Hypothalamus (tissue), 51 donors: ENCODE results near the gene ZC2HC1C.
"Not testable (repeated sequence)": the region's sequence is repeated elsewhere in the genome, so short reads cannot be mapped to it uniquely, and the experiment has no call there.

Experiments
- DNase-seq, 51 donors: peaks; one replicate each; lab custom pipeline; 2025; lab: John Stamatoyannopoulos, UW

ZC2HC1C gene

GRCh38 chr14:75053396-75054291, 15.8 kb upstream of the ZC2HC1C start:
- DNase-seq: no peak

- DNase-seq: no peak
These were observed 15.0 kb upstream of the ZC2HC1C start for GRCh38 chr14:75054421-75054820.

GRCh38 chr14:75059642-75060041, 9.8 kb upstream of the ZC2HC1C start:
- DNase-seq: no peak

GRCh38 chr14:75060420-75060819, 9.0 kb upstream of the ZC2HC1C start:
- DNase-seq: no peak

- DNase-seq: no peak
These were observed 6.4 kb upstream of the ZC2HC1C start for GRCh38 chr14:75063013-75063412.

DNA sequence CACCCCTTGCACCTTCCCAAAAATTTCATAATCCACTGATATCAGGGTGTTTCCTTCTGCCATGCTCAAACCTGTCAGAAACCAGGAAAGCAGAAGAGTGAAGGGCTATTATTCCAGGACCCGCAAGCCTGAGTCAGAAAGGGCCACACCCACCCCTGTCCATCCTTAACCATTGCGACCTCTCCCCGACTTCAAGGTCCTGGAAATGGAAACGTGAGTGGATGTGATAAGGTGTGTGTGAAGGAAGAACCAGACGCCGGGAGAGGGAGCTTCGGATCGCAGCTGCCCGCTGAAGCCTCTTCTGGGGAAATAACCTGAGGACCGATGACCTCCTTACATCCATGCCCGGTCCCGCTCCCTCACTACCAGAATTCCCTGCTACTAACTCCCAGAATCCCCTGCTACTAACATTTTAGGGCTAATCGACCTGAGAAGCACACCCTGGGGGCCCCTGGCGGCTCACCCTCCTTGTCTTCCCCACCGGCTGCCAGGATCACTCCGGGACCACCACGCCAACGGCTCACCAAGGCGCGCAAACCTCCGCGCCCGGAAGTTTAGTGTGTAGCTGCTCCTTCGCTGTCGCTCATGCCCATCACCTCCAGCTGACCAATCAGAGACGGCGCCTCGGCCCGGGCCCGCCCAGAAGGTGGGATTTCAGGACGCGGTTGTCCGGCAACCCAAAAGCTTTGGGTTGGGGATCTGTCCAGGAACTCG, 5.8 kb upstream of the ZC2HC1C start, which contains the start of gene ACYP1:
TSS of gene ACYP1 (minus strand) at position 534 of the 714 bp plus-strand sequence. CDS start at position 63, 471 bp downstream.
- peak; percentile 32 to 94 (median 84) for DNase-seq

- DNase-seq: no peak
These were observed 5.3 kb upstream of the ZC2HC1C start for GRCh38 chr14:75064205-75064567.

DNA sequence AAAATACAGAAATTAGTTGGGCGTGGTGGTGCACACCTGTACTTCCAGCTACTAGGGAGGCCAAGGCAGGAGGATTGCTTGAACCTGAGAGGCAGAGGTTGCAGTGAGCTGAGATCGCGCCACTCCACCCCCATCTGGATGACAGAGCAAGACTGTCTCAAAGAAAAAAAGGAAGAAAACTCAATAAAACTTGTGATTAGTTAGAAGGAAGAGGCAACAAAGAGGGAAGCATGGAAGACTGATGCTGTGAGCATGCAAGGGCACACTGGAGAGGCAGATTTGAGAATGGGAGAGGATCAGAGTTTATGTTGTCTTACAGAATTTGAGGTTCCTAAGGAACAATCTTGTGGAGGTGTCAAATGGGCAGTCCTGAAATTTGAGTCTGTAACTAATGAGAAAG, 2.8 kb upstream of the ZC2HC1C start:
- DNase-seq: no peak

DNA sequence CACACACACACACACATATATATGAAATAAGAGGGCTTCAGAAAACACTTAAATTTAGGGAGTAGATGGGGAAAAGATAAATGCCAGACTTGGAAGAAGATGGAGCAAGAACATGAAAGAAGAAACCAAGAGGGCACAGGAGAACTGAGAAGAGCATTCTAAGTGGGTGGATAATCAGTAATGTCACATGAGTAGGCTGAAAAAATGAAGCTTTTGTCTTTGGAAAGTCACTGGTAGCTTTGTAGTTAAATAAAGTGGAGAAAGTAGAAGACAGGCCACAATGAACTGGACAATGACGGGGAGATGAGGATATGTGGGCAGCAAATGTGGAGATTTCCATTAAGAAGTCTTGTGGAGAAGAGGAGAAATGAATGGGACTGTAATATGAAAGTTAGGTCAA, 2.2 kb upstream of the ZC2HC1C start:
- no peak for DNase-seq

DNA sequence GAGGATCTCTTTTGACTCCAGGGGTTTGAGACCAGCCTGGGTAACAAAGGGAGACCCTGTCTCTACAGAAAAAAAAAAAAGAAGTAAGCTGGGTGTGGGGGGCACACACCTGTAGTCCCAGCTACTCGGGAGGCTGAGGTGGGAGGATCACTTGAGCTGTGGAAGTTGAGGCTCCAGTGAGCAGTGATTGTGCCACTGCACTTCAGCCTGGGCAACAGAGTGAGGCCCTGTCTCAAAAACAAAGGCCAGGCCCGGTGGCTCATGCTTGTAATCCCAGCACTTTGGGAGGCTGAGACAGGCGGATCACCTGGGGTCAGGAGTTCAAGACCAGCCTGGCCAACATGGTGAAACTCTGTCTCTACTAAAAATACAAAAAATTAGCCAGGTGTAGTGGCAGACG, 1.7 kb upstream of the ZC2HC1C start:
- DNase-seq: not testable (repeated sequence)

- peak in 1 of 51 donors; percentile 73 for DNase-seq
These were observed 934 bp upstream of the ZC2HC1C start for GRCh38 chr14:75068294-75069120.

GRCh38 chr14:75069811-75070145, 337 bp downstream of the ZC2HC1C start:
- peak in 2 of 51 donors; percentile 35 to 41 for DNase-seq

DNA sequence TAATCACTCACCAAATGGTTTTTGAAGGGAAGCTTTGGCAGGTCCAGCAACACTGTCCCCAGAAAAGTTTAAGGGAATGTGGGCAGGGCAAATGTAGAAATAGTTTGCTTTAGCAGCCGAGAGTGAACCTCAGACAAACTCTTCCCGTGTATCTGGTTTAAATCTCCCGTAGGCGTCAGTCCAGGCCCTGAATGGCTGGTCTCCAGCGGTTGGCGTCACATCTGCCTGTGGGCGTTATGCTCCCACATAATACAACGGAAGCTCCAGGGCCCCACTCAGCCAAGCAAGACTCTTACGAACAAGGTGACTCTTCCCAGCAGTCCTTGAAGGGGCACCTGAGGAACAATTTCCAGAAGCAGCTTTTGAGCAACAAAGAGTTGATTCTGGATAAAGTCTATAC, 942 bp downstream of the ZC2HC1C start:
- no peak for DNase-seq

- DNase-seq: no peak
These were observed 8.4 kb downstream of the ZC2HC1C start for GRCh38 chr14:75077794-75078193.

- DNase-seq: no peak
These were observed 10.1 kb downstream of the ZC2HC1C start for GRCh38 chr14:75079521-75079920.

GRCh38 chr14:75081660-75082229, 12.3 kb downstream of the ZC2HC1C start:
- DNase-seq: no peak

DNA sequence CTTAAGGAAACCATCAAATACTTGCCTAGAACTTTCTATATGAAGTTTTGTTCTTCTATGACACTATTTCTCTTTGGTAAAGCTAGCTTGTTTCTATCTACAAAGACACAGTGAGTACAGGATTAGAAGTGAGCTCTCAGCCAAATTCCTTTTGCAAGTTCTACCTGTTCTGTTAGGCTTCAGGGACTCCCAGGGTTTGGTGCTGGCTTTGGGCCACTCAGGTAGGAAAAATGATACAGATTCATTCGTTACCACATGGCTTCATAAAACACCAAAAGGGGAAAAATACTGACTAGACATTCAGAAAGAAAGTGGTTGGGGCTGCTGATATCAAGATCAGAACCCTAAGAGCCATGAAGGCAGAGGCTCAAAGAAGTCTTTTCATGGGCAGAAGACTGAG, 13.8 kb downstream of the ZC2HC1C start:
- DNase-seq: no peak

GRCh38 chr14:75084513-75084912, 15.1 kb downstream of the ZC2HC1C start:
- no peak for DNase-seq

- no peak for DNase-seq
These were observed 18.7 kb downstream of the ZC2HC1C start for GRCh38 chr14:75088153-75088552.

DNA sequence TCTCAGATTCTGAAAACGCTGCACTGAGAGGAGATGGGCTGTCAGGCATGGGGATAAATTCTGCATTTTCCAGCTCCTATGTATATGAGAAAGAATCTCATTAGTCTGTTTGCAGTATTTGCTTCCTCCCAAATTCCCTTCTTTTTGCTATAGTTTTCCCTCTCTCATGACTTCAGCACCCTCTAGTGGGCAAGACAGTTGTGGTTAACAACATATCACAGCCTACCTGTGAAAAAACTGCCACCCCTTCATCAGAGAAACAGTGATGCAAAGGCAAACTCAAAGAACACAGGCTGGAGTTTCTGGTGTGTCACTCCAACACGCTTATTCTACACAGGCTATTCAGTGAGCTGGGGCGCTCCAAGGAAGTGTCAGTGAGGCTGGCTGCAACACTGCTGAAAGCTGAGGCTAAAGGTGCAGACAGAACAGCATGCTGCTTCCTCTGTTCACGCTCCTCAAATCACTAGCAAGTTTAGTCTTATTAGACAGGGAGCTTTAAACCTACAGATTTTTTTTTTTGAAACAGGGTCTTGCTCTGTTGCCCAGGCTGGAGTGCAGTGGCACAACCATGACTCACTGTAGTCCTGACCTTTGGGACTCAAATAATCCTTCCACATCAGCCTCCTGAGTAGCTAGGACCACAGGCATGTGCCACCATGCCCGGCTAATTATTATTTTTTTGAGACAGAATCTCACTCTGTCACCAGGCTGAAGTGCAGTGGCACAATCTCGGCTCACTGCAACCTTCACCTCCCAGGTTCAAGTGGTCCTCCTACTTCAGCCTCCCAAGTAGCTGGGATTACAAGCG, 19.3 kb downstream of the ZC2HC1C start:
- DNase-seq: peak in 17 of 51 donors; percentile 2 to 60 (median 16)
